Endothelial cell of umbilical vein (primary cell): Measurements from ENCODE around the gene KRTAP3-2.

ENCODE experiments used
- EZH2 ChIP-seq: IDR thresholded peaks from 2 replicates; pipeline ENCODE4 v1.6.1; 2012; ENCODE audit warnings: borderline replicate concordance, low read depth, mild to moderate bottlenecking, moderate library complexity, low read length, inconsistent platforms; ENCODE audit not compliant: severe bottlenecking
- FOS ChIP-seq: IDR thresholded peaks from 2 replicates; pipeline ENCODE4 v1.6.1; 2011; ENCODE audit warnings: mild to moderate bottlenecking, low read length, moderate library complexity, borderline replicate concordance; ENCODE audit not compliant: insufficient read depth
- GATA2 ChIP-seq: IDR thresholded peaks from 2 replicates; pipeline ENCODE4 v1.7.0; 2011; ENCODE audit warnings: low read depth, mild to moderate bottlenecking, moderate library complexity, mixed read lengths, low read length; ENCODE audit not compliant: insufficient read length, insufficient read depth
- JUN ChIP-seq: IDR thresholded peaks from 2 replicates; pipeline ENCODE4 v1.6.1; 2011; ENCODE audit warnings: borderline replicate concordance, low read depth; ENCODE audit not compliant: insufficient read length, insufficient read depth
- MAX ChIP-seq: IDR thresholded peaks from 2 replicates; pipeline ENCODE4 v1.6.1; 2011; ENCODE audit not compliant: insufficient read depth, insufficient read length
- MYC ChIP-seq: IDR thresholded peaks from one replicate; pipeline ENCODE4 v1.6.1; 2011; ENCODE audit warnings: mild to moderate bottlenecking, low read depth, low read length
- POLR2A ChIP-seq: IDR thresholded peaks from 2 replicates; pipeline ENCODE4 v1.6.1; 2012; ENCODE audit warnings: low read depth, mild to moderate bottlenecking, control low read depth, low read length
- POLR2AphosphoS5 ChIP-seq: IDR thresholded peaks from 2 replicates; pipeline ENCODE4 v1.6.1; 2012; ENCODE audit warnings: low read depth, mild to moderate bottlenecking, control low read depth, low read length, moderate library complexity; ENCODE audit not compliant: insufficient read depth
- TF ChIP-seq, protein P1 (sequence below), 2 donors: IDR thresholded peaks; 1 replicate in 1 of 2; 2 replicates in 1 of 2; pipeline ENCODE4 v1.5.1; 2011; ENCODE audit warnings: low read length in 2 of 2, mild to moderate bottlenecking in 2 of 2, moderate library complexity in 2 of 2, control low read depth in 1 of 2, inconsistent platforms in 1 of 2, low read depth in 1 of 2; ENCODE audit not compliant: insufficient read depth in 1 of 2; ENCODE audit errors: extremely low read depth in 1 of 2

DNA sequence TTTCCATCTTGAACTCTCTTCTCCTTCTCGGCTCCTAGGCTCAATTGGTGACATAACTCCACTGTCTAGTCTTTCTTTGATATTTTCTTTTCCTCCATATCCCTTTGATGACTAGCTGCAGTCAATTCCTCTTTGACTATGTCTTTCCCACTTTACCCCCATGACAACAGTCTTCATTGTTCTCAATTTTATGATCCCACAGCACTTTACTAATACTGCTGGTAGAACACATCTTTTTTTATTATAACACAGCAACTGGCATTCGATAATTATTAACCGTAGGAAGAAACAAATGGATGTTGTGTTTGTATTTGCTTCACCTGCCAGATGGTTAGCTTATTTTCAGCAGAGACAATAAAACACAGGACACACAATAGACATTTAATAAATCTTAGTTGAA, 7.0 kb downstream of the KRTAP3-2 start:
- TF ChIP-seq, protein P1, sequence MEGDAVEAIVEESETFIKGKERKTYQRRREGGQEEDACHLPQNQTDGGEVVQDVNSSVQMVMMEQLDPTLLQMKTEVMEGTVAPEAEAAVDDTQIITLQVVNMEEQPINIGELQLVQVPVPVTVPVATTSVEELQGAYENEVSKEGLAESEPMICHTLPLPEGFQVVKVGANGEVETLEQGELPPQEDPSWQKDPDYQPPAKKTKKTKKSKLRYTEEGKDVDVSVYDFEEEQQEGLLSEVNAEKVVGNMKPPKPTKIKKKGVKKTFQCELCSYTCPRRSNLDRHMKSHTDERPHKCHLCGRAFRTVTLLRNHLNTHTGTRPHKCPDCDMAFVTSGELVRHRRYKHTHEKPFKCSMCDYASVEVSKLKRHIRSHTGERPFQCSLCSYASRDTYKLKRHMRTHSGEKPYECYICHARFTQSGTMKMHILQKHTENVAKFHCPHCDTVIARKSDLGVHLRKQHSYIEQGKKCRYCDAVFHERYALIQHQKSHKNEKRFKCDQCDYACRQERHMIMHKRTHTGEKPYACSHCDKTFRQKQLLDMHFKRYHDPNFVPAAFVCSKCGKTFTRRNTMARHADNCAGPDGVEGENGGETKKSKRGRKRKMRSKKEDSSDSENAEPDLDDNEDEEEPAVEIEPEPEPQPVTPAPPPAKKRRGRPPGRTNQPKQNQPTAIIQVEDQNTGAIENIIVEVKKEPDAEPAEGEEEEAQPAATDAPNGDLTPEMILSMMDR (IDR thresholded peaks at IDR 0.05; ENCODE audit: extremely low read depth in 1 of 2, insufficient read depth in 1 of 2, low read depth in 1 of 2, low read length in 2 of 2) = no peak
- TF ChIP-seq POLR2AphosphoS5 (no peak), POLR2A (no peak), MAX (no peak), JUN (no peak), EZH2 (no peak), MYC (no peak), FOS (no peak), GATA2 (no peak)
